Endodermal cell (in vitro differentiated cells): ENCODE measurements around the gene PLCG2. TPM values are rescaled to one million over a fixed set of nuclear protein-coding genes. Genes with fewer than 3 reads are reported as not detected.
"Not testable (repeated sequence)": the region's sequence is repeated elsewhere in the genome, so short reads cannot be mapped to it uniquely, and the experiment has no call there.

Experiments used
- DNase-seq: peaks from one replicate; pipeline ENCODE4 v3.0.0-alpha.2; 2017
- H3K27ac ChIP-seq: 2 replicates; pipeline ENCODE4 v1.5.1; 2013; ENCODE audit warnings: mild to moderate bottlenecking, low read depth, low read length, moderate library complexity
- H3K27me3 ChIP-seq: 2 replicates; pipeline ENCODE4 v1.6.1; 2013; ENCODE audit warnings: mild to moderate bottlenecking, low read length, moderate library complexity; ENCODE audit not compliant: insufficient read depth, control insufficient read depth, poor library complexity, severe bottlenecking
- H3K36me3 ChIP-seq: 2 replicates; pipeline ENCODE4 v1.7.0; 2013; ENCODE audit warnings: mild to moderate bottlenecking, low read length, moderate library complexity; ENCODE audit not compliant: control insufficient read depth, insufficient read depth
- H3K4me1 ChIP-seq: one replicate; pipeline ENCODE4 v1.7.0; 2013; ENCODE audit warnings: low read length; ENCODE audit not compliant: control insufficient read depth, insufficient read depth
- H3K4me3 ChIP-seq: 2 replicates; pipeline ENCODE4 v1.5.1; 2013; ENCODE audit warnings: mild to moderate bottlenecking, low read length, moderate library complexity
- H3K9ac ChIP-seq: 2 replicates; pipeline ENCODE4 v1.6.1; 2013; ENCODE audit warnings: mild to moderate bottlenecking, low read length, moderate library complexity; ENCODE audit not compliant: poor library complexity, severe bottlenecking; ENCODE audit errors: extremely low read depth
- H3K9me3 ChIP-seq: 2 replicates; pipeline ENCODE4 v1.6.1; 2013; ENCODE audit warnings: mild to moderate bottlenecking, low read length, moderate library complexity; ENCODE audit not compliant: control insufficient read depth
- H3K27ac Mint-ChIP-seq: 2 replicates; pipeline ENCODE4 v1.8.0; 2020; ENCODE audit warnings: mixed read lengths
- H3K27me3 Mint-ChIP-seq: 2 replicates; pipeline ENCODE4 v1.8.0; 2021; ENCODE audit warnings: mild to moderate bottlenecking, mixed read lengths; ENCODE audit not compliant: insufficient read depth
- H3K36me3 Mint-ChIP-seq: 2 replicates; pipeline ENCODE4 v1.8.0; 2020; ENCODE audit warnings: low read depth, mixed read lengths
- H3K4me1 Mint-ChIP-seq: 2 replicates; pipeline ENCODE4 v1.8.0; 2020; ENCODE audit warnings: mixed read lengths
- H3K4me3 Mint-ChIP-seq: 2 replicates; pipeline ENCODE4 v1.8.0; 2020; ENCODE audit warnings: mild to moderate bottlenecking, moderate library complexity, mixed read lengths
- H3K9me3 Mint-ChIP-seq: 2 replicates; pipeline ENCODE4 v1.8.0; 2020; ENCODE audit warnings: mild to moderate bottlenecking, mixed read lengths
- WGBS, 2 experiments: methylation state at CpG; one replicate each; pipeline versions ENCODE4 v1.1.5 to v1.1.7; 2013; ENCODE audit warnings: missing lambda C conversion rate in 2 of 2, mixed read lengths in 1 of 2; ENCODE audit not compliant: insufficient coverage in 1 of 2, insufficient read length in 1 of 2; 5-methylcytosine and 5-hydroxymethylcytosine counted together
- total RNA-seq, 2 donors: library from RNA; stranded (reverse); fragmentation: NEBNext Ultra II Directional in 1 of 2; extraction: Animal tissue kit (Norgen Biotek cat#: 25700) in 1 of 2; gene quantifications; 2 replicates in 1 of 2; 3 replicates in 1 of 2; pipeline ENCODE4 v1.2.1, GENCODE V29; 2021
- TF ChIP-seq, protein P1 (sequence below): fragments of 200-600 bp; sonication (generic); conservative IDR thresholded peaks from 2 replicates; pipeline ENCODE4 v1.5.0; 2021; ENCODE audit warnings: antibody characterized with exemption, mild to moderate bottlenecking

PLCG2 gene
- total RNA-seq, 2 donors from 2014 or later, result 34.7 to 48.4 TPM

DNA sequence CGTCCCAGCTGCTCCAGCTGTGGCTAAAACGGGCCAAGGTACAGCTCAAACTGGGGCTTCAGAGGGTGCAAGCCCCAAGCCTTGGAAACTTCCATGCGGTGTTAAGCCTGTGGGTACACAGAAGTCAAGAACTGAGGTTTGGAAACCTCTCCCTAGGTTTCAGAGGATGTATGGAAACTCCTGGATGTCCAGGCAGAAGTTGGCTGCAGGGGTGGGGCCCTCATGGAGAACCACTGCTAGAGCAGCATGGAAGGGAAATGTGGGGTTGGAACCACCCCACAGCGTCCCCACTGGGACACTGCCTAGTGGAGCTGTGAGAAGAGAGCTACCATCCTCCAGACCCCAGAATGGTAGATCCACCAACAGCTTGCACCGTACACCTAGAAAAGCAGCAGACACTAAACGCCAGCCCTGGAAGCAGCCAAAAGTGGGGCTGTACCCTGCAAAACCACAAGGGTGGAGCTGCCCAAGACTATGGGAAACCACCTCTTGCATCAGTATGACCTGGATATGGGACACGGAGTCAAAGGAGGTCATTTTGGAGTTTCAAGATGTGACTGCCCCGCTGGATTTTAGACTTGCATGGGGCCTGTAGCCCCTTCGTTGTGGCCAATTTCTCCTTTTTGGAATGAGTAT, 230.0 kb downstream of the PLCG2 start:
- Mint-ChIP-seq H3K27ac (no peak overlapping the region), H3K27me3 (peaks cover 2% of the 10 kb centered on the region), H3K4me3 (no peak overlapping the region), H3K9me3 (peaks cover 44% of the 10 kb centered on the region), H3K4me1 (peaks cover 5% of the 10 kb centered on the region), H3K36me3 (peaks cover 4% of the 10 kb centered on the region)
- no peak overlapping the region for H3K9ac ChIP-seq
- TF ChIP-seq, protein P1, sequence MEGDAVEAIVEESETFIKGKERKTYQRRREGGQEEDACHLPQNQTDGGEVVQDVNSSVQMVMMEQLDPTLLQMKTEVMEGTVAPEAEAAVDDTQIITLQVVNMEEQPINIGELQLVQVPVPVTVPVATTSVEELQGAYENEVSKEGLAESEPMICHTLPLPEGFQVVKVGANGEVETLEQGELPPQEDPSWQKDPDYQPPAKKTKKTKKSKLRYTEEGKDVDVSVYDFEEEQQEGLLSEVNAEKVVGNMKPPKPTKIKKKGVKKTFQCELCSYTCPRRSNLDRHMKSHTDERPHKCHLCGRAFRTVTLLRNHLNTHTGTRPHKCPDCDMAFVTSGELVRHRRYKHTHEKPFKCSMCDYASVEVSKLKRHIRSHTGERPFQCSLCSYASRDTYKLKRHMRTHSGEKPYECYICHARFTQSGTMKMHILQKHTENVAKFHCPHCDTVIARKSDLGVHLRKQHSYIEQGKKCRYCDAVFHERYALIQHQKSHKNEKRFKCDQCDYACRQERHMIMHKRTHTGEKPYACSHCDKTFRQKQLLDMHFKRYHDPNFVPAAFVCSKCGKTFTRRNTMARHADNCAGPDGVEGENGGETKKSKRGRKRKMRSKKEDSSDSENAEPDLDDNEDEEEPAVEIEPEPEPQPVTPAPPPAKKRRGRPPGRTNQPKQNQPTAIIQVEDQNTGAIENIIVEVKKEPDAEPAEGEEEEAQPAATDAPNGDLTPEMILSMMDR, result no peak
- H3K4me3 ChIP-seq, result no peak overlapping the region
- H3K27ac ChIP-seq, result no peak overlapping the region
- WGBS, 2 experiments, result 92 to 100% methylated on average over 4 to 9 of the region's 9 CpGs
- no peaks in the 10 kb centered on the region for H3K27me3 ChIP-seq
- H3K9me3 ChIP-seq, result peaks cover 25% of the 10 kb centered on the region
- no peaks in the 10 kb centered on the region for H3K36me3 ChIP-seq
- H3K4me1 ChIP-seq, result no peaks in the 10 kb centered on the region
- no peak for DNase-seq

DNA sequence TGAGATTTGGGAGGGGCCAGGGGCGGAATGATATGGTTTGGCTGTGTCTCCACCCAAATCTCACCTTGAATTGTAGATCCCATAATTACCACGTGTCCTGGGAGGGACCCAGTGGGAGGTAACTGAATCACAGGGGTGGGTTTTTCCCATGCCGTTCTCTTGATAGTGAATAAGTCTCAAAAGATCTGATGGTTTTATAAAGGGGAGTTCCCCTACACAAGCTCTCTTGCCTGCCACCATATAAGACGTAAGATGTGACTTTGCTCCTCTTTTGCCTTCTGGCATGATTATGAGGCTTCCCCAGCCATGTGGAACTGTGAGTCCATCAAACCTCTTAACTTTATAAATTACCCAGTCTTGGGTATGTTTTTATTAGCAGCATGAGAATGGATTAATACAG, 230.7 kb downstream of the PLCG2 start:
- not testable (repeated sequence) for H3K27ac Mint-ChIP-seq, H3K27me3 Mint-ChIP-seq, H3K9ac ChIP-seq, H3K36me3 ChIP-seq, DNase-seq, H3K27ac ChIP-seq, H3K4me3 ChIP-seq, H3K4me1 ChIP-seq, H3K4me3 Mint-ChIP-seq, H3K4me1 Mint-ChIP-seq, H3K27me3 ChIP-seq, H3K36me3 Mint-ChIP-seq
- peaks cover 44% of the 10 kb centered on the region for H3K9me3 Mint-ChIP-seq
- WGBS, 2 experiments, result 78 to 100% methylated on average over 1 to 4 of the region's 4 CpGs
- peaks cover 25% of the 10 kb centered on the region for H3K9me3 ChIP-seq

DNA sequence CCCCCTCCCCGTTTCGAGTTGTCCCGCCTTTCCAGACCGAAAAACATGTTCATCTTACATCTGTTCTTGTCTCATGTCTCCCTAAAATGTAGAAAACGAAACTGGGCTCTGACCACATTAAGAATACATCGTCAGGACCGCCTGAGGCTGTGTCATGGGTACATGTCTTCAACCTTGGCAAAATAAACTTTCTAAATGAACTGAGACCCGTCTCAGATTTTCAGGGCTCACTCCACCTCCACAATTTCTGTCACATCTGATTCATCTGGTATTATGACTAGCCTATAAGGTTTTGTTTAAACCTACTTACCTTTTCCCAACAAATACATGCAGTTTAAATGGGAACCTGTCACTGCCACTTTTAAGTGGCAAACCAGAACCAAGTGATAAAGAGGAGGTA, 231.6 kb downstream of the PLCG2 start:
- H3K9me3 Mint-ChIP-seq, result peaks cover 50% of the 10 kb centered on the region
- Histone ChIP-seq H3K4me1 (no peaks in the 10 kb centered on the region), H3K27me3 (no peaks in the 10 kb centered on the region), H3K36me3 (no peaks in the 10 kb centered on the region), H3K27ac (no peak overlapping the region), H3K4me3 (no peak overlapping the region), H3K9me3 (peaks cover 25% of the 10 kb centered on the region), H3K9ac (no peak overlapping the region)
- H3K36me3 Mint-ChIP-seq, result peaks cover 4% of the 10 kb centered on the region
- no peak for DNase-seq
- TF ChIP-seq, protein P1, result no peak
- H3K27ac Mint-ChIP-seq, result no peak overlapping the region
- no peaks in the 10 kb centered on the region for H3K4me1 Mint-ChIP-seq
- 87 to 90% methylated on average over 6 to 8 of the region's 8 CpGs for WGBS, 2 experiments
- peaks cover 3% of the 10 kb centered on the region for H3K27me3 Mint-ChIP-seq
- no peak overlapping the region for H3K4me3 Mint-ChIP-seq

DNA sequence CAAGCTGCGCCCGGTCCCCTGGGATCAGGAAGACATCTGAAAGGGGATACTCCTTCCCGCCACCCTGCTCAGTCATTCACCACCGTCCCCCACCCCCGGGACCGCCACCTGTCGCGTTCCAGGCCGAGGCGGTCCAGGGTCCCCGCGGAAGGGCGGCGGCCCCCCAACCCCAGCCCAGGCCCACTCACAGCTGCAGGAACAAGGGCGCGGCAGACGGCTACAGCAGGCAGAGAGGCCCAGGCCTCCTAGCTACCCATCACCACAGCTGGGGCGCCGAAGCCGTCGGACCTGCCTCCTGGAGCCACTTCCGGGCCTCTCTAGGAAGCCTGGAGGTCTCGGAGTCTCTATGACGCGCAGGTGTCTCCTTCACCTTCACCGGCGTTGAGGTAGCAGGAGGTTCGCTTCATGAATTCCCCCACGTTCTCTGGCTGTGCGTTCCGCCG, 232.1 kb downstream of the PLCG2 start, which contains the start of gene SDR42E1:
Gene SDR42E1 (minus strand): TSS at position 272 of the 443 bp plus-strand sequence. CDS start 10,612 bp downstream, outside the sequence.
- peaks cover 54% of the 10 kb centered on the region for H3K9me3 Mint-ChIP-seq
- TF ChIP-seq, protein P1, result no peak
- no peak within 1 kb of the TSS for H3K4me3 Mint-ChIP-seq
- H3K27ac Mint-ChIP-seq, result no peak within 1 kb of the TSS
- peaks cover 3% of the 10 kb centered on the region for H3K27me3 Mint-ChIP-seq
- H3K27ac ChIP-seq, result no peak within 1 kb of the TSS
- no peaks in the 10 kb centered on the region for H3K4me1 ChIP-seq
- H3K36me3 Mint-ChIP-seq, result peaks cover 4% of the 10 kb centered on the region
- H3K9me3 ChIP-seq, result peaks cover 25% of the 10 kb centered on the region
- no peak within 1 kb of the TSS for H3K4me3 ChIP-seq
- WGBS, 2 experiments, result 93 to 95% methylated on average over 17 to 32 of the region's 32 CpGs
- no peak within 1 kb of the TSS for H3K9ac ChIP-seq
- no peak for DNase-seq
- no peaks in the 10 kb centered on the region for H3K36me3 ChIP-seq
- H3K27me3 ChIP-seq, result no peaks in the 10 kb centered on the region
- H3K4me1 Mint-ChIP-seq, result no peaks in the 10 kb centered on the region
